Mesendoderm (in vitro differentiated cells): ENCODE results near the gene CLK1.

Experiments
- DNase-seq: peaks from one replicate; pipeline ENCODE4 v3.0.0; 2013
- H2AK5ac ChIP-seq: 2 replicates; pipeline ENCODE4 v1.6.1; 2013; ENCODE audit warnings: low read length, inconsistent platforms
- H2BK120ac ChIP-seq: 2 replicates; pipeline ENCODE4 v1.6.1; 2013; ENCODE audit warnings: low read depth, mild to moderate bottlenecking, low read length, moderate library complexity, mixed read lengths
- H2BK15ac ChIP-seq: replicated peaks from 2 replicates; pipeline ENCODE4 v1.6.1; 2013; ENCODE audit warnings: low read depth, mild to moderate bottlenecking, moderate library complexity
- H2BK5ac ChIP-seq: 2 replicates; pipeline ENCODE4 v1.6.1; 2013; ENCODE audit warnings: low read length, inconsistent platforms
- H3K18ac ChIP-seq: 2 replicates; pipeline ENCODE4 v1.6.1; 2013; ENCODE audit warnings: mild to moderate bottlenecking, low read length, mixed read lengths
- H3K23ac ChIP-seq: one replicate; pipeline ENCODE4 v1.6.1; 2013; ENCODE audit warnings: low read length
- H3K27ac ChIP-seq: 2 replicates; pipeline ENCODE4 v1.5.1; 2013; ENCODE audit warnings: low read depth, mild to moderate bottlenecking, inconsistent platforms, low read length, moderate library complexity
- H3K27me3 ChIP-seq: 2 replicates; pipeline ENCODE4 v1.6.1; 2013; ENCODE audit warnings: low read length, control low read depth, mild to moderate bottlenecking, inconsistent platforms; ENCODE audit not compliant: insufficient read depth, poor library complexity
- H3K36me3 ChIP-seq: 2 replicates; pipeline ENCODE4 v1.6.1; 2013; ENCODE audit warnings: low read length, inconsistent platforms; ENCODE audit not compliant: control insufficient read depth, insufficient read depth
- H3K4ac ChIP-seq: one replicate; pipeline ENCODE4 v1.6.1; 2013; ENCODE audit warnings: low read depth, mild to moderate bottlenecking, low read length, moderate library complexity
- H3K4me1 ChIP-seq: 2 replicates; pipeline ENCODE4 v1.6.1; 2013; ENCODE audit warnings: low read depth, low read length, inconsistent platforms; ENCODE audit not compliant: control insufficient read depth
- H3K4me2 ChIP-seq: 2 replicates; pipeline ENCODE4 v1.6.1; 2013; ENCODE audit warnings: low read length
- H3K4me3 ChIP-seq: 2 replicates; pipeline ENCODE4 v1.5.1; 2013; ENCODE audit warnings: mild to moderate bottlenecking, low read length
- H3K56ac ChIP-seq: one replicate; pipeline ENCODE4 v1.6.1; 2013; ENCODE audit warnings: low read length
- H3K79me1 ChIP-seq: 2 replicates; pipeline ENCODE4 v1.6.1; 2013; ENCODE audit warnings: low read length, inconsistent platforms
- H3K79me2 ChIP-seq: 2 replicates; pipeline ENCODE4 v1.6.1; 2013; ENCODE audit warnings: mild to moderate bottlenecking, low read length; ENCODE audit not compliant: control insufficient read depth, insufficient read depth
- H3K9ac ChIP-seq: 2 replicates; pipeline ENCODE4 v1.6.1; 2013; ENCODE audit warnings: low read length, inconsistent platforms
- H4K5ac ChIP-seq: one replicate; pipeline ENCODE4 v1.6.1; 2013; ENCODE audit warnings: low read length
- H4K8ac ChIP-seq: one replicate; pipeline ENCODE4 v1.6.1; 2013; ENCODE audit warnings: low read depth, mild to moderate bottlenecking, control low read depth, low read length, moderate library complexity
- WGBS: extraction: QIAGEN DNeasy Blood & Tissue Kit; methylation state at CpG from one replicate; pipeline ENCODE4 v1.1.7; 2013; ENCODE audit warnings: low lambda C conversion rate, missing lambda C conversion rate; ENCODE audit not compliant: insufficient coverage; ENCODE audit errors: extremely low coverage; 5-methylcytosine and 5-hydroxymethylcytosine counted together

Gene CLK1

DNA sequence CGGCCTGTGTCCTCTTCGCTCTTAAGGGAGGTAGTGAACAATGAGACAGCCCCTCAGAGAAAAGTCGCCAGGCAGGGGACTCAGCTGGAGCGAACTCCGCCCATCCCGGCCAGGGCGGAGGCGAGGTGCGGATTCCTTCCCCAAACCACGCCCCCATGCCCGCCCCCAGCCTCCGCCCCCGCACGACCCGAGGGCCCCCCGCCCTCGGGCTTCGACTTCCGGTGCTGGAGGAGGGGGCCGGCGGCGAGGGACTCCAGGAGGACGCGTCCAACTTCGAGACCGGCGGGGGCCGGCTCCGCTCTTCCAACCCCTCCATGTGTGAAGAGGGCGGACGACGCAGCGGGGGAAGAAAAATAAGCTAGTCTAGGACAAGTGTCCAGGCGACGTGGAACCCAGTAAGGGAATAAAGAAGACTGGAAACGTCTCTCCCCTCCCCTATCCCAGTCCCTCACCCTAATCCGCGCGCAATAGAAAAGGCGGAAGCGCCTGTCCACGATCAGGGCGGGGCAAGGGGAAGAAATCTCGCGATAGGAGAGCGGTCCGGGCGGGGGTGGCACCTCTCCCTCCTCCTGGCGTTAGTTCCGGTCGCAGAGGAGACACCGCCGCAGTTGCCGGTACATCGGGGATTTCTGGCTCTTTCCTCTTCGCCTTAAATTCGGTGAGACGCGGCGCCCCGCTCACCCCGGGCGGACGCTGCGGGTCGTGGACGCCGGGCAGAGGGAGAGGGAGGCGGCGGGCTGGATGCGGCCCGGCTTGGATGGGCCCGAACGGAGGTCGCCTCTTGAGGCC lies 52.9 kb downstream of the CLK1 start, which contains the start of gene BZW1:
TSS of gene BZW1 (plus strand) at position 578 of the 789 bp plus-strand sequence. CDS start 1,308 bp downstream, outside the sequence.
- Histone ChIP-seq H3K79me2 (peaks cover 31% of the 10 kb centered on the region), H2BK15ac (no peak within 1 kb of the TSS), H2BK120ac (no peak within 1 kb of the TSS), H3K36me3 (peaks cover 6% of the 10 kb centered on the region), H3K79me1 (peaks cover 8% of the 10 kb centered on the region), H3K23ac (peak within 1 kb of the TSS; percentile 51), H3K18ac (peak within 1 kb of the TSS; percentile 71), H3K4ac (peak within 1 kb of the TSS; percentile 88), H3K4me2 (peak within 1 kb of the TSS; percentile 96), H2BK5ac (peak within 1 kb of the TSS; percentile 77), H3K4me1 (no peaks in the 10 kb centered on the region), H2AK5ac (peak within 1 kb of the TSS; percentile 68), H3K27me3 (no peaks in the 10 kb centered on the region), H3K9ac (peak within 1 kb of the TSS; percentile 98), H4K8ac (no peak within 1 kb of the TSS), H3K27ac (peak within 1 kb of the TSS; percentile 74), H3K4me3 (peak within 1 kb of the TSS; percentile 92), H4K5ac (no peak within 1 kb of the TSS), H3K56ac (peak within 1 kb of the TSS; percentile 97)
- WGBS: no CpG with 5 or more reads among the region's 75 CpGs
- peak; percentile 99 for DNase-seq

DNA sequence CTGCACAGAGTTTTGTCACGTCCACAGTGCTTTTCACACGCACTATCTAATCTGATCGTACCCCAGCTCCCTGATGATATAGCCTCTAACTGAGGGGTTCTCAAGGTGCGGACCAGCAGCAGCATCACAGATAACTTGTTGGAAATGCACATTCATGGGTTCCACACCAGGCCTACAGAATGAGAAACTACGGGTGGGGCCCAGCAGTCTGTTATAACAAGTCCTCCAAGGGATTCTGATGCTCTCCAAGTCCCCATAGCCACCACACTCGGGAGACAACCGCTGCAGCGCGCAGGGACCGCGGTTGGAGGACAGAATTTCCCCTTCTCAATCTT lies 53.5 kb downstream of the CLK1 start:
- Histone ChIP-seq H2AK5ac (no peak overlapping the region), H3K4me3 (no peak overlapping the region), H3K36me3 (peaks cover 6% of the 10 kb centered on the region), H4K5ac (no peak overlapping the region), H2BK15ac (no peak overlapping the region), H3K27ac (peak overlapping the region; percentile 1), H3K18ac (no peak overlapping the region), H3K9ac (peak overlapping the region; percentile 39), H3K27me3 (no peaks in the 10 kb centered on the region), H3K23ac (no peak overlapping the region), H3K56ac (peak overlapping the region; percentile 53), H3K79me2 (peaks cover 31% of the 10 kb centered on the region), H2BK120ac (no peak overlapping the region), H3K4ac (peak overlapping the region; percentile 50), H3K79me1 (peaks cover 8% of the 10 kb centered on the region), H3K4me2 (peak overlapping the region; percentile 32), H2BK5ac (no peak overlapping the region), H3K4me1 (no peaks in the 10 kb centered on the region), H4K8ac (no peak overlapping the region)
- no CpG with 5 or more reads among the region's 11 CpGs for WGBS
- no peak for DNase-seq

DNA sequence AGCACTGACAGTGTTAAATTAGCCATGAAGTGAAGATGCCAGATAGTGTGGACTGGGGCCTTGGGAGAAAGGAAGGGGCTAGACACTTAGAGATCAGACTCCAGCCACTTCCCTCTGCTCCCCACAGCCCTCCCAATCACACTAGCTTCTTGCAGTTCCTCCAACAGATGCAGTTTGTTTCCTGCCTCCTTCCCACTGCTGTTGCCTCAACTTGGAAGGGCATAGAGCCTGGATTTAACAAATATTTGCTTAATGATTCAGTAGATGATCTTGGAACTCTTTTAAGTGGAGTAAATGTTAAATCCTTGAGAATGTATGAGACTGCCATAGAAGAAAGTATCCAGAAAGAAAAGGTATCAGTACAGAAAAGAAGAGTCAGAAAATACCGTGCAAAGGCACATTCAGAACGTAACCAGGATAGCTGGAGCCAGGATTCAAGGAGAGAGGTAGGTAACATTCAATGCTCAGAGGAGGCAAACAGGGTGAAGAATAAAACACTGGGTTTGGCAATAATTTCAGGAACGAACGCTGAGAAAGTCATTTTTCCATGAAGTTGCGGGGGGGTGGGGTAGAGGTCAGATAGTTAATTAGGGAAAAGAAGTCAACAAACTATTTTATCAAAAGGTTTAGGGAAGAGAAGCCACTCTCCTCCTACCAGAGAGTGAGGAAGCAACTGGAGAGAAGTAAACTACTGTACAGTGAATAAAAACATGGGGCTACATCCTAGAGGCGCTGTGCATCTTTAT lies 54.0 kb downstream of the CLK1 start:
- Histone ChIP-seq H3K27me3 (no peaks in the 10 kb centered on the region), H2AK5ac (no peak overlapping the region), H3K4me1 (no peaks in the 10 kb centered on the region), H2BK5ac (no peak overlapping the region), H2BK120ac (no peak overlapping the region), H3K4ac (no peak overlapping the region), H3K9ac (peak overlapping the region; percentile 39), H4K5ac (no peak overlapping the region), H3K56ac (peak overlapping the region; percentile 53), H3K36me3 (peaks cover 5% of the 10 kb centered on the region), H3K18ac (no peak overlapping the region), H3K23ac (no peak overlapping the region), H3K4me3 (no peak overlapping the region), H3K79me2 (peaks cover 31% of the 10 kb centered on the region), H3K79me1 (peaks cover 8% of the 10 kb centered on the region), H4K8ac (no peak overlapping the region), H3K27ac (no peak overlapping the region), H3K4me2 (peak overlapping the region; percentile 32), H2BK15ac (no peak overlapping the region)
- no CpG with 5 or more reads among the region's 6 CpGs for WGBS
- peak; percentile 37 for DNase-seq

DNA sequence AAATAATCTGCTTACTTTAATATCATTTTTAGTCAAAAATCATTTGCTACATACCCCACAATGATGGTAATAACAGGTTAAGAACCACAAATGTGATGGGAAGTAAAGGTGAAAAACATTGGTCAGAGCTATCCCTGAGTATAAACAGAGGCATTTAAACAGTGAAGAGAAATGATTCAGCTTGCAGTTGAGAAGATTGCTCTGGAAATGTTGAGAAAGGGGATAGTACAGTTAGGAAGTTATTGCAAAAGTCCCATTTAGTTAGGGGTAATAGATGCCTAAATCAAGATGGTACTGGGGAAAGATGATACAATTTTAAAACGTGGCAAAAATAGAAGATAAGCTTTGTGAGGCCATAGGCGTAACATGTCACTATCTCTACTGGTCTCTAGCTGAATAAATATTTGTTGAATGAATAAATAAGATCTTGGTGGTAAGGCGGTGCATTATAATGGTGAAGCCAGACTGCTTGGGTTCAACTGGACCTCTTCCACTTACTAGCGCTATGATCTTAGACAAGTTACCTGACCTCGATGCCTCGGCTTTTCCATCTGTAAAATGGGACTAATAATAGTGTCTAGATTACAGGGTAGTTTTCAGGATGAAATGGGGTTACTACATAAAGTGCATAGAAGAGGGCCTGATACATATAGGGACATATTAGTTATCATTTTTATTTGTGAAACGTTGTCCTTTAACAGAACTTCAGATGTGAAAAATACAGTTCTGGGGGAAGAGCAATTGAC lies 54.8 kb downstream of the CLK1 start:
- H3K27me3 ChIP-seq: no peaks in the 10 kb centered on the region
- peaks cover 3% of the 10 kb centered on the region for H3K36me3 ChIP-seq
- no peak overlapping the region for H2BK15ac ChIP-seq
- H3K79me2 ChIP-seq: peaks cover 24% of the 10 kb centered on the region
- H3K9ac ChIP-seq: no peak overlapping the region
- no peak overlapping the region for H3K27ac ChIP-seq
- H2AK5ac ChIP-seq: no peak overlapping the region
- no peak overlapping the region for H3K56ac ChIP-seq
- H2BK5ac ChIP-seq: no peak overlapping the region
- H3K18ac ChIP-seq: no peak overlapping the region
- H4K8ac ChIP-seq: no peak overlapping the region
- H3K4me2 ChIP-seq: no peak overlapping the region
- no peak overlapping the region for H3K4ac ChIP-seq
- no peak overlapping the region for H3K23ac ChIP-seq
- DNase-seq: no peak
- no peaks in the 10 kb centered on the region for H3K4me1 ChIP-seq
- no peak overlapping the region for H2BK120ac ChIP-seq
- peaks cover 4% of the 10 kb centered on the region for H3K79me1 ChIP-seq
- no peak overlapping the region for H4K5ac ChIP-seq
- no peak overlapping the region for H3K4me3 ChIP-seq
- no CpG with 5 or more reads among the region's 7 CpGs for WGBS
